ENCODE results near the gene PRB2. TPM values are rescaled to one million over a fixed set of nuclear protein-coding genes. Genes with fewer than 3 reads are reported as not detected.

PRB2 gene
- total and polyA plus RNA-seq, 2 donors (not counting 3 experiments of a cell fraction or from before 2014, with no cell fraction given) = not detected

GRCh38 chr12:11427341-11427740, 32.0 kb upstream of the PRB2 start:
- no peak overlapping the region for H2AFZ ChIP-seq (ENCODE audit: low read depth, low read length)
- no TSS peak for BruUV-seq (replicated peaks)
- dilution Hi-C loops (cut with MboI; ENCODE audit: extremely low pct_ligation_motif_present, low sequenced_read_pairs) (no loop called here), intact Hi-C loops (cut with micrococcal nuclease) (no loop called here)
- no peak overlapping the region for H3K4me3 ChIP-seq (replicated peaks in 1 of 3; ENCODE audit: insufficient read depth in 1 of 3, low read depth in 1 of 3, low read length in 3 of 3)
- H3K9me1 ChIP-seq (replicated peaks; ENCODE audit: control insufficient read depth, extremely low read depth, insufficient read depth, low read length) = no peaks in the 10 kb centered on the region
- H4K20me1 ChIP-seq (replicated peaks; ENCODE audit: control insufficient read depth, extremely low read depth, insufficient read depth, low read length) = no peaks in the 10 kb centered on the region
- H3K36me3 ChIP-seq (ENCODE audit: control insufficient read depth in 2 of 2, extremely low read depth in 1 of 2, insufficient read depth in 2 of 2, low read length in 2 of 2) = no peaks in the 10 kb centered on the region
- H3K27ac ChIP-seq (ENCODE audit: insufficient read depth, low read depth, low read length) = no peak overlapping the region
- FAIRE-seq (no peak), DNase-seq (ENCODE audit: low read depth, low spot score) (no peak)
- ChIA-PET CTCF (interaction anchor here (1.4 to 1.5 kb wide), 2 partner anchors 11 to 14 kb away, joined by 3 to 4 read pairs; no protein-coding TSS in a partner anchor), POLR2A (no interaction called here)
- no peaks in the 10 kb centered on the region for H3K4me1 ChIP-seq (ENCODE audit: control insufficient read depth, extremely low read depth, insufficient read depth, low read length)
- no peak overlapping the region for H3K4me2 ChIP-seq (ENCODE audit: insufficient read depth, low read length)
- TF ChIP-seq GATA2 (IDR thresholded peaks at IDR 0.05; ENCODE audit: insufficient read depth, insufficient read length, low read depth, low read length) (no peak), EZH2 (IDR thresholded peaks at IDR 0.05; ENCODE audit: borderline replicate concordance, low read depth, low read length, severe bottlenecking) (no peak), POLR2A (IDR thresholded peaks at IDR 0.05; ENCODE audit: low read depth, low read length) (no peak), MAX (IDR thresholded peaks at IDR 0.05; ENCODE audit: insufficient read depth, insufficient read length) (no peak), JUN (IDR thresholded peaks at IDR 0.05; ENCODE audit: borderline replicate concordance, insufficient read depth, insufficient read length, low read depth) (no peak), MYC (IDR thresholded peaks at IDR 0.05; ENCODE audit: low read depth, low read length) (no peak), POLR2AphosphoS5 (IDR thresholded peaks at IDR 0.05; ENCODE audit: insufficient read depth, low read depth, low read length) (no peak), FOS (IDR thresholded peaks at IDR 0.05; ENCODE audit: borderline replicate concordance, insufficient read depth, low read length) (no peak)
- TF ChIP-seq, protein P1, sequence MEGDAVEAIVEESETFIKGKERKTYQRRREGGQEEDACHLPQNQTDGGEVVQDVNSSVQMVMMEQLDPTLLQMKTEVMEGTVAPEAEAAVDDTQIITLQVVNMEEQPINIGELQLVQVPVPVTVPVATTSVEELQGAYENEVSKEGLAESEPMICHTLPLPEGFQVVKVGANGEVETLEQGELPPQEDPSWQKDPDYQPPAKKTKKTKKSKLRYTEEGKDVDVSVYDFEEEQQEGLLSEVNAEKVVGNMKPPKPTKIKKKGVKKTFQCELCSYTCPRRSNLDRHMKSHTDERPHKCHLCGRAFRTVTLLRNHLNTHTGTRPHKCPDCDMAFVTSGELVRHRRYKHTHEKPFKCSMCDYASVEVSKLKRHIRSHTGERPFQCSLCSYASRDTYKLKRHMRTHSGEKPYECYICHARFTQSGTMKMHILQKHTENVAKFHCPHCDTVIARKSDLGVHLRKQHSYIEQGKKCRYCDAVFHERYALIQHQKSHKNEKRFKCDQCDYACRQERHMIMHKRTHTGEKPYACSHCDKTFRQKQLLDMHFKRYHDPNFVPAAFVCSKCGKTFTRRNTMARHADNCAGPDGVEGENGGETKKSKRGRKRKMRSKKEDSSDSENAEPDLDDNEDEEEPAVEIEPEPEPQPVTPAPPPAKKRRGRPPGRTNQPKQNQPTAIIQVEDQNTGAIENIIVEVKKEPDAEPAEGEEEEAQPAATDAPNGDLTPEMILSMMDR (IDR thresholded peaks at IDR 0.05; ENCODE audit: extremely low read depth in 1 of 2, insufficient read depth in 1 of 2, low read depth in 1 of 2, low read length in 2 of 2) = no peak
- no peaks in the 10 kb centered on the region for H3K79me2 ChIP-seq (ENCODE audit: control insufficient read depth, insufficient read depth, low read length)
- no peaks in the 10 kb centered on the region for H3K9me3 ChIP-seq (replicated peaks; ENCODE audit: control insufficient read depth, insufficient read depth, low read length)
- H3K9ac ChIP-seq (replicated peaks; ENCODE audit: extremely low read depth, insufficient read depth, low read length) = no peak overlapping the region
- H3K27me3 ChIP-seq (ENCODE audit: control insufficient read depth in 2 of 2, insufficient read depth in 2 of 2, low read length in 2 of 2) = peaks cover 5 to 14% of the 10 kb centered on the region in 2 experiments

All from endothelial cell of umbilical vein (primary cell).